Mesothelial cell of epicardium (in vitro differentiated cells): ENCODE results near the gene PAM16. TPM values are rescaled to one million over a fixed set of nuclear protein-coding genes. Genes with fewer than 3 reads are reported as not detected.

Source experiments
- DNase-seq, 2 experiments: peaks; one replicate each; pipeline ENCODE4 v3.0.0; 2021; ENCODE audit warnings: low spot score in 2 of 2; ENCODE audit not compliant: unreplicated experiment in 2 of 2
- H3K27ac Mint-ChIP-seq: 2 replicates; pipeline ENCODE4 v1.8.0; 2021; ENCODE audit warnings: mixed read lengths
- H3K27me3 Mint-ChIP-seq: 2 replicates; pipeline ENCODE4 v1.8.0; 2021; ENCODE audit warnings: low read depth, mixed read lengths
- H3K36me3 Mint-ChIP-seq: 2 replicates; pipeline ENCODE4 v1.8.0; 2021; ENCODE audit warnings: mixed read lengths
- H3K4me1 Mint-ChIP-seq: 2 replicates; pipeline ENCODE4 v1.8.0; 2021; ENCODE audit warnings: mixed read lengths
- H3K4me3 Mint-ChIP-seq: 2 replicates; pipeline ENCODE4 v1.8.0; 2021; ENCODE audit warnings: mild to moderate bottlenecking, moderate library complexity, mixed read lengths
- H3K9me3 Mint-ChIP-seq: 2 replicates; pipeline ENCODE4 v1.8.0; 2021; ENCODE audit warnings: mixed read lengths
- total RNA-seq: library from RNA; stranded (reverse); gene quantifications from 3 replicates; pipeline ENCODE4 v1.2.1, GENCODE V29; 2021
- TF ChIP-seq, protein P1 (sequence below): fragments of 200-600 bp; sonication (generic); IDR thresholded peaks from one replicate; pipeline ENCODE4 v1.5.0; 2021; ENCODE audit warnings: antibody characterized with exemption; ENCODE audit not compliant: unreplicated experiment

The PAM16 gene
- total RNA-seq, 1 donor from 2014 or later: 35.6 TPM

DNA sequence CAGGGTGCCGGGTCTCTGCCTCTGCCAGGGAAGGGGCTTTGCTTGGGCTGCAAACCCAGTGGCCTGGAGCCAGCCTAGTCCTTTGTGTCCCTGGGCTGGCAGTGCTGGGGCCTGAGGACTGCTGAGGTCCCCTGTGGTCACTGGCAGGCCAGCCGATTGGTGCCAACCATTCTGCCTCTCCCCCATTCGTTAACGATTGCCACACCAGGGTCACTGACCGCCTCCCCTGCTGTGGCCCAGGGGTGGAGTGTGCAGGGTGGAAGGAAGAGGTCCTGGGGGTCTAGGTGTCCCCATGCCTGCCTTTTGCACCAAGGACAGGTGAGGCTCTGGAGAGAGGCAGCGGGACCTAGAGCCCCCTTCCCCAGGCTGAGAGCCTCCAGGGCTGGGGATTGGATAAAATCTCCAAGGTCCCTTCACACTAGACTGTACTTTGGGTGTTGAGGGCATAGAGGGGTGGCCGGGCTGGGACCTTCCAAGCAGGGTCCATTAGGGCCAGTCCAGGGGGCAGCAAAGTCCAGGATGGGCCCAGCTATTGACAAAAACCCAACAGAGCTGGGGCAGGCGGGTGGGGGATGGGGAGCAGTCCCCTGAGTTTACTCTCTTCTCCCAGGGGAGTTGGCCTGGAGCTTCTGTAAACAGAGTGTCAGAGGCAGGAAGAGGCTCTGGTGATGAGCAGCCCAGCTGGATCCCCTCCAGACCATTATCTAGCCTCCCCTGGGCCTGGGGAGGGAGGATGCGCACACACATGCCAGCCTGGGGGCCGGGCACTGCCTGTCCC is 21.6 kb upstream of the PAM16 start:
- Mint-ChIP-seq H3K4me1 (peaks cover 44% of the 10 kb centered on the region), H3K4me3 (peak overlapping the region; percentile 89), H3K27ac (peak overlapping the region; percentile 92), H3K36me3 (no peaks in the 10 kb centered on the region), H3K9me3 (no peaks in the 10 kb centered on the region), H3K27me3 (no peaks in the 10 kb centered on the region)
- DNase-seq: no peak
- TF ChIP-seq, protein P1, sequence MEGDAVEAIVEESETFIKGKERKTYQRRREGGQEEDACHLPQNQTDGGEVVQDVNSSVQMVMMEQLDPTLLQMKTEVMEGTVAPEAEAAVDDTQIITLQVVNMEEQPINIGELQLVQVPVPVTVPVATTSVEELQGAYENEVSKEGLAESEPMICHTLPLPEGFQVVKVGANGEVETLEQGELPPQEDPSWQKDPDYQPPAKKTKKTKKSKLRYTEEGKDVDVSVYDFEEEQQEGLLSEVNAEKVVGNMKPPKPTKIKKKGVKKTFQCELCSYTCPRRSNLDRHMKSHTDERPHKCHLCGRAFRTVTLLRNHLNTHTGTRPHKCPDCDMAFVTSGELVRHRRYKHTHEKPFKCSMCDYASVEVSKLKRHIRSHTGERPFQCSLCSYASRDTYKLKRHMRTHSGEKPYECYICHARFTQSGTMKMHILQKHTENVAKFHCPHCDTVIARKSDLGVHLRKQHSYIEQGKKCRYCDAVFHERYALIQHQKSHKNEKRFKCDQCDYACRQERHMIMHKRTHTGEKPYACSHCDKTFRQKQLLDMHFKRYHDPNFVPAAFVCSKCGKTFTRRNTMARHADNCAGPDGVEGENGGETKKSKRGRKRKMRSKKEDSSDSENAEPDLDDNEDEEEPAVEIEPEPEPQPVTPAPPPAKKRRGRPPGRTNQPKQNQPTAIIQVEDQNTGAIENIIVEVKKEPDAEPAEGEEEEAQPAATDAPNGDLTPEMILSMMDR: no peak

DNA sequence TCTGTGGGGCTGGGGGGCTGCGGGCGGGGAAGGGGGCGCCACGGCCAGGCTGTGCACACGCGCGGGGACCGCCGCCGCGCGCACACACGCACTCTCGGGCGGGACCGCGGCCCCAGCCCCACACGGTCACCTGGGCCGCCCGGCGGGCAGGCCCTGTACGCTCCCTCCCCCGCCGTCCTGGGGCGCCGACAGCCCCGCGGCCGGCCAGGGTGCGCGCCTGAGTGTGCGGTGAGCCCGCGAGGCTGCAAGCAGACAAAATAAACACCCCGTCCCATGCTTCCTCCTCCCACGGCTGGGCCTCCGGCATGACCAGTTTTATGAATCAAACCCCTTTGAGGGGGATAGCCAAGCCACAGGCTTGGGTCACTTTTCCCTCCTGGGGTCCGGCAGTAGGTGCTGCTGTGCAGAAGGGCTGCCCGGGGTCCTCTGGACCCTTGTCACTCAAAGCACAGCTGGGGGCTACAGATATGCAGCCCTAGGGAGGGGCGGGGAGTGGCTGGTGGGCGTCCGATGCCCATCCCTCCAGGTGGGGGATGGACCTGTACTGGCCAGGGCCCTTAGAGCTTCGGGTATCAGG is 21.0 kb upstream of the PAM16 start:
- Mint-ChIP-seq H3K9me3 (no peaks in the 10 kb centered on the region), H3K36me3 (no peaks in the 10 kb centered on the region), H3K4me1 (peaks cover 39% of the 10 kb centered on the region), H3K27me3 (no peaks in the 10 kb centered on the region), H3K27ac (peak overlapping the region; percentile 50), H3K4me3 (peak overlapping the region; percentile 89)
- DNase-seq: no peak
- TF ChIP-seq, protein P1: no peak

DNA sequence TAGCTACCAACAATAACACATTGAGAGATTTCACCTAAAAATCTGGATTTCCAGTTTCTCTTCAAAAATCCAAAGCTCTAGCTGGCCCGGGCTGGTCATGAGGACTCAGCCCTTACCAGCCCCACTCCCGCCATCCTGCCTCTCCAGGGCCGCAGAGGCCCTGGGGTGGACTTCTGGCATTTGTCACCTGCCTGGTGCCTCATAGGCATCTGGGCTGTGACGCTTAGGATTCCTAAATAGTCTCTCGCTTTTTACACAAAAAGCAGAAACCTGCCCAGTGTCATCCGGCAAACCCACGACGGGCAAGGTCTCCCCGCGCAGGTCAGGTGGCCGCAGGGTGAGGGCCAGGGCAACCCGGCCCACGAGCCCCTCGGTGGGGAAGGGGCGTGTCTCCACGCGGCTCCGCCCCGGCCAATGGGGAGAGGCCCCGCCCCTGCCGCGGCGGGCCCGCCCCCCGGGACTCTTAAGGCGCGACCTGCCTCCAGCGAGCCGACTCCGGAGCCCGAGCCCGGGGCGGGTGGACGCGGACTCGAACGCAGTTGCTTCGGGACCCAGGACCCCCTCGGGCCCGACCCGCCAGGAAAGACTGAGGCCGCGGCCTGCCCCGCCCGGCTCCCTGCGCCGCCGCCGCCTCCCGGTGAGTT is 20.4 kb upstream of the PAM16 start, which contains the start of gene VASN:
Gene VASN (plus strand): TSS at position 492 of the 644 bp plus-strand sequence. CDS start 9,030 bp downstream, outside the sequence.
- TF ChIP-seq, protein P1: no peak
- no peaks in the 10 kb centered on the region for H3K27me3 Mint-ChIP-seq
- peak; percentile 76 to 91 for DNase-seq
- peak within 1 kb of the TSS; percentile 92 for H3K27ac Mint-ChIP-seq
- H3K9me3 Mint-ChIP-seq: no peaks in the 10 kb centered on the region
- H3K4me1 Mint-ChIP-seq: peaks cover 35% of the 10 kb centered on the region
- H3K36me3 Mint-ChIP-seq: no peaks in the 10 kb centered on the region
- H3K4me3 Mint-ChIP-seq: peak within 1 kb of the TSS; percentile 89

DNA sequence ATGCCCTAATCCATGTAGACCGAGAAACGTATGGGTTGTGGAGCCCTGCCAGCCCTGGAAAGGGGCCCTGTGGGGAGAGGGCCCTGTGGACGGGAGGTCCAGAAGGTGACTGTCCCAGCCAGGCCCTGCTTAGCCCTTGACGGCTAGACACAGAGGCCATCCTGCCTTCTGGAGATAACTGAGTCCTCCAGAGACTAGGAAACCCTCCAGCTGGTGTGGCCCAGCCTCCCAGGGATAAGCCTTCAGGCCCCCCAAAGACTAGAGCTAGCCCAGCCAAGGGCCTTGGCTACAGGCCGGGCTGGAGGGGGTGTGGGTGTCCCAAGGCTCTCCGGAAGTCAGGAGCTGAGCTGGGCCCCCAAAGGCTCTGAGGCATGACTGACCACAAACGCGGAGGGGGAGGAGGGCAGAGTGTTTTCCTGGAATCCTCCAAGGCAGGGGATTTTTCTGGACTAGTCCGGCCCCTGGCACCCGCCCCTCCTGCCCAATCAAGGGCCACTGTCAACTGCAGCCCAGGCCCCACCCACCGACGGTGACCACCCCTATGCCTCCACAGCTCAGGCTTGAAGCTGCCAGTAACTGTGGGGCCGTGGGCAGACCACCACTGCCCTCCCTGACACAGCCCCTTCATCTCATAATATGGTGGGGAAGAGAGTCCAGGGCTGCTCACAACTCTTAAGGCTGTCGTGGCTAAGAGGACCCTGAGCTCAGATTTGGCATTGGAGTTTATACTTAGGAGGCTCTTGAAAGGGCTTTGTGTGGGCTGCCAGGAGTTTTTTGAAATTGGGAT is 19.6 kb upstream of the PAM16 start:
- Mint-ChIP-seq H3K4me1 (peaks cover 34% of the 10 kb centered on the region), H3K27me3 (no peaks in the 10 kb centered on the region), H3K9me3 (no peaks in the 10 kb centered on the region), H3K36me3 (no peaks in the 10 kb centered on the region), H3K4me3 (peak overlapping the region; percentile 62), H3K27ac (peak overlapping the region; percentile 61)
- no peak for DNase-seq
- TF ChIP-seq, protein P1: no peak

DNA sequence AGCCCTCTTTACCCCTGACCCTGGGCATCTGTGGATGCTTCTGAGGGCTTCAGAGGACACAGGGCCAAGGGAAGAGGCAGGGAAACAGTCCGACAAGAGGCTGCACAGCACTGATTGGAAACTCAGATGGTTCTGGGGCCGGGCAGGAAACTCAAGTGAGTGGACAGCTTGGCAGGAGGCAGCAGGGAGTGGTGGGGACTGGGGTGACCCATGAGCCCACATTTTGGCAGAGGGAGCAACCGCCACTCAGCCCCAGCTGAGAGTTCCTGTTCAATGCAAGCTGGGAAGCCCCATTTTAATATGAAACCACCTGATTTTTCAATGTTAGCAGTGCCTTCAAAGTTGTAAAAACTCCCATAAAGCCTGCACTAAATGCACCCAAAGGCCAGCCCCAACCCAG is 19.0 kb upstream of the PAM16 start:
- Mint-ChIP-seq H3K4me1 (peaks cover 28% of the 10 kb centered on the region), H3K9me3 (no peaks in the 10 kb centered on the region), H3K36me3 (no peaks in the 10 kb centered on the region), H3K27me3 (no peaks in the 10 kb centered on the region), H3K27ac (peak overlapping the region; percentile 43), H3K4me3 (no peak overlapping the region)
- TF ChIP-seq, protein P1: no peak
- no peak for DNase-seq
